Cardiac fibroblast (primary cell): ENCODE data around the gene GFOD1.

Experiments
- DNase-seq, 2 donors: peaks; one replicate each; pipeline versions ENCODE4 v3.0.0 to v3.0.0-alpha.2; 2010; ENCODE audit warnings: low read depth in 2 of 2
- H3K4me3 ChIP-seq, 2 donors: replicated peaks in 1 of 2; 1 replicate in 1 of 2; 2 replicates in 1 of 2; pipeline ENCODE4 v1.5.1; 2011; ENCODE audit warnings: low read depth in 2 of 2, low read length in 2 of 2, mild to moderate bottlenecking in 2 of 2, moderate library complexity in 1 of 2
- CTCF ChIP-seq: IDR thresholded peaks from one replicate; pipeline ENCODE4 v1.5.1; 2011; ENCODE audit warnings: low read depth, mild to moderate bottlenecking, low read length, inconsistent platforms

The GFOD1 gene

DNA sequence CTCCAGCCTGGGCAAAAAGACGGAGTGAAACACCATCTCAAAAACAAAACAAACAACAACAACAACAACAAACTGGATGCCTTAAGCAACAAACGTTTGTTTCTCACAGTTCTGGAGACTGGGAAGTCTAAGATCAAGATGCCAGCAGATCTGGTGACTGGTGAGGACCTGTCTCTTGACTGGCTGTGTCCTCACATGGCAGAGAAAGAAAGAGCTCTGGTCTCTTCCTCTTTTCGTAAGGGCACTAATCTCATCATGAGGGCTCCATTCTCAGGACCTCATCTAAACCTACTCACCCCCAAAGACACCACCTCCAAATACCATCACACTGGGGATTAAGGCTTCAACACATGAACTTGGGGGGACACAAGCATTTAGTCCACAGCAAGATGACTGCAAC lies 13.5 kb upstream of the GFOD1 start:
- TF ChIP-seq CTCF = no peak
- no peak for DNase-seq
- no peak overlapping the region for H3K4me3 ChIP-seq

- peak in 1 of 2 donors; percentile 9 for DNase-seq
- no peak overlapping the region for H3K4me3 ChIP-seq
- TF ChIP-seq CTCF = no peak
These were observed 12.9 kb upstream of the GFOD1 start for GRCh38 chr6:13500264-13500663.

DNA sequence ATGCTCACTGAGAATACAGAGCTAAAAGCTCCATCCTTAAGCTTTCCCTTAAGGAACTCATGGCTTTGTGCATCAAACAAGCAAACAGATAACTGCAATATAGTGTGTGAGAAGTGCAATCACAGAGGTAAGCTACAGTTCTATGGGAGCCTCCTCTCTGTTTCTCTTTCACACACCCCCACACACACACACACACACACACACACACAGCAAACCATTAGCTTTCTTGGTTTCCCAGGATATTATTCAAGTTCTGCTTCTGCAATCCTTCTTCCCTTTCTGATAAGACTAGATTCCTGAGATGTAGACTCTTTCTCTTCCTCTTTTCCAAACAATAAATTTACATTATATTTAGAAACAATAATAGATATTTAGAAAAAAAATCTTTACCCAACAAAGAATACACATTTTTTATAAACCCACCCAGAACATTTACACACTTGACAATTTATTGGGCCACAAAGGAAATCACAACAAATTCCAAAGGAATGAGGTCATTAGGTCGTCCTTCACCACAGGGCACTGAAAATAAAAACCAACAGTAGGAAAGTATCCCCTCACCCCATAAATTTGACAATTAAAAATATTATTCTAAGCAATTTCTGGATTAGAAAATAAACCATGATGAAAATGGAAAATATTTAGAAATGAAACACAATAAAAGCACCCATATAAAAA lies 9.3 kb upstream of the GFOD1 start:
- DNase-seq = peak; percentile 35 to 38
- no peak for TF ChIP-seq CTCF
- no peak overlapping the region for H3K4me3 ChIP-seq

GRCh38 chr6:13495818-13496217 lies 8.4 kb upstream of the GFOD1 start:
- no peak overlapping the region for H3K4me3 ChIP-seq
- no peak for TF ChIP-seq CTCF
- DNase-seq = no peak

DNA sequence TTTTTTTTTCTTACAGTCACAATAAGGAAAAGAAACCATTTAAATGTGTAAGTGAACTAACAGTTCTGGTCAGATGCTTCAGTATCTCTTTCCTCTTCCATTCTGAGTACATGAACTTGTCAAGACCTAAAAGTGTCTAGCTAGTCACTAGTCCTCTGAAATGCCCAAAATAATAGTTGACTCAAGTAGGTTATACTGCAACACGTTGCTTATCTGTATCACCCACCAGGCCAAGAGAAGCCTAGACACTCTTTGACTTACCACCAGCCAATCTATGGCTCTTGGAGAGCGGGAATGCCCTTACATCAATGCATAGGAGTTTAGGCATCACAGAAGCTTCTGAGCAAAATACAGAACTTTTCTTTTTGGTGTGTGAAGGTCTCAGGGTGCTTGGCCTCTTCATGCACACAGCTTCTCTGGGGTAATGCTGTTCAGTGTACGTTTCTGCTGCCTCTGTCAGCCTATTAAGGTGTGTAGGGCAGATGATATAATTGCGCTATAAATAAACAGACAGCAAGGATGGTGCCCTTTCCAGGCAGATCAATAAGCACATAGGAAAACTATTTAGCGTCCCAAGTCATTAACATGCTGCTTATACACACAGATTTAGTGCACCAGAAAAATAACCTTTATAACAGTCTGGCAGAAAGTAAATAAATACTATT lies 7.8 kb upstream of the GFOD1 start:
- H3K4me3 ChIP-seq = no peak overlapping the region
- TF ChIP-seq CTCF = no peak
- DNase-seq = no peak

DNA sequence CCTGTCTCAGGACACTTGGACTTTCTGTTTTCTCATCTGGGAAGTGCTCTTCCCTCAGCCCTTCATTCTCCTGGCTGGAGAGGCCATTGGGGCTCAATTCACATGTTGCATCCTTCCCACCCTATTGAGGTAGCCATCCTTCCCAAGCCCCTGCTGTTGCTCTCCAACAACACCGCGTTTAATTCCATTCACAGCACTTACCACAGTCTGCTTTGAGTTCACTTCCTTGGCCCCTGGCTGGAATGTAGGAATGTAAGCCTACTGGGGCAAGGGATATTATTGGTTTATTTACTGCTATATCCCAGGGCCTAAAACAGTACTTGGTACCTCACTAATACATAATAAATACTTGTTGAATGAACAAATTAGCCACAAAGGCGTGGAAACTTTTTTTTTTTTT lies 6.7 kb upstream of the GFOD1 start:
- H3K4me3 ChIP-seq = no peak overlapping the region
- no peak for TF ChIP-seq CTCF
- no peak for DNase-seq
